Limb (tissue), 2 donors: ENCODE measurements around the gene TAF12.
"Not testable (repeated sequence)": the region's sequence is repeated elsewhere in the genome, so short reads cannot be mapped to it uniquely, and the experiment has no call there.

Experiments
- DNase-seq, 2 donors: peaks; one replicate each; pipeline ENCODE4 v3.0.0-alpha.2; 2016; ENCODE audit errors: extremely low spot score in 2 of 2

TAF12 gene

GRCh38 chr1:28582248-28582615 lies 60.6 kb downstream of the TAF12 start:
- DNase-seq: peak in 1 of 2 donors; percentile 28

- DNase-seq: peak; percentile 96 to 97
These were observed 61.2 kb downstream of the TAF12 start for GRCh38 chr1:28581531-28582247.

GRCh38 chr1:28580722-28581530 lies 61.9 kb downstream of the TAF12 start:
- DNase-seq: peak in 1 of 2 donors; percentile 19

- DNase-seq: no peak
These were observed 63.5 kb downstream of the TAF12 start for GRCh38 chr1:28579401-28579800.

GRCh38 chr1:28578696-28579218 lies 64.1 kb downstream of the TAF12 start:
- DNase-seq: no peak

GRCh38 chr1:28577738-28578536 lies 64.9 kb downstream of the TAF12 start:
- DNase-seq: no peak

GRCh38 chr1:28577052-28577678 lies 65.7 kb downstream of the TAF12 start:
- DNase-seq: no peak

GRCh38 chr1:28573564-28573963 lies 69.3 kb downstream of the TAF12 start:
- no peak for DNase-seq

- not testable (repeated sequence) for DNase-seq
These were observed 70.0 kb downstream of the TAF12 start for GRCh38 chr1:28572891-28573290.

GRCh38 chr1:28571911-28572310 lies 71.0 kb downstream of the TAF12 start:
- no peak for DNase-seq

- no peak for DNase-seq
These were observed 75.9 kb downstream of the TAF12 start for GRCh38 chr1:28566931-28567330.

- DNase-seq: no peak
These were observed 77.1 kb downstream of the TAF12 start for GRCh38 chr1:28565726-28566125.

- DNase-seq: no peak
These were observed 77.8 kb downstream of the TAF12 start for GRCh38 chr1:28565040-28565439.

GRCh38 chr1:28564310-28564709 lies 78.6 kb downstream of the TAF12 start:
- no peak for DNase-seq

- no peak for DNase-seq
These were observed 82.0 kb downstream of the TAF12 start for GRCh38 chr1:28560886-28561285.
